GM12878 (cell line): ENCODE measurements around the gene NOP53. TPM values are rescaled to one million over a fixed set of nuclear protein-coding genes. Genes with fewer than 3 reads are reported as not detected.

Experiments
- ATAC-seq: fragments of 200-7000 bp; cut with Tn5 transposase; 3 replicates; pipeline ENCODE4 v1.9.1; 2020; ENCODE audit warnings: mild to moderate bottlenecking, moderate library complexity
- BruUV-seq: library from RNA; stranded (reverse); fragments of 400-500 nt; replicated peaks from 2 replicates; lab custom pipeline; 2021; lab: Mats Ljungman, UMichigan
- CTCF ChIA-PET: fragments of 300-600 bp; sonication (Branson Sonifier 250); formaldehyde crosslinking; extraction: SDS; loops from one replicate; lab custom pipeline; 2021; ENCODE audit warnings: inconsistent platforms; lab: Yijun Ruan, JAX
- POLR2A ChIA-PET: fragments of 350-600 bp; formaldehyde crosslinking; extraction: SDS; loops from one replicate; lab custom pipeline; 2021; ENCODE audit warnings: inconsistent platforms; lab: Charles Lee
- RAD21 ChIA-PET: fragments of 300-600 bp; sonication (Branson Sonifier 250); formaldehyde crosslinking; loops from one replicate; lab custom pipeline; 2023; ENCODE audit warnings: antibody characterized with exemption; ENCODE audit not compliant: unreplicated experiment; lab: Charles Lee
- SMC1A ChIA-PET: fragments of 300-600 bp; sonication (Branson Sonifier 250); formaldehyde crosslinking; loops from one replicate; lab custom pipeline; 2023; ENCODE audit not compliant: unreplicated experiment, uncharacterized antibody; lab: Charles Lee
- DNase-seq: peaks from one replicate; pipeline ENCODE4 v3.0.0-alpha.2; 2011; ENCODE audit warnings: low read depth, low spot score
- FAIRE-seq: peaks from 3 replicates; lab custom pipeline; 2011; peaks lifted over from hg19 to GRCh38; lab: Jason Lieb, UNC
- H2AFZ ChIP-seq: 2 replicates; pipeline ENCODE4 v1.6.0; 2011; ENCODE audit warnings: low read depth, low read length, control low read depth; ENCODE audit not compliant: control insufficient read depth
- H3K27ac ChIP-seq: 2 replicates; pipeline ENCODE4 v1.5.1; 2011; ENCODE audit warnings: control low read depth; ENCODE audit not compliant: control insufficient read depth, insufficient read depth
- H3K27me3 ChIP-seq, 2 experiments: replicated peaks in 1 of 2; 2 replicates each; pipeline versions ENCODE4 v1.6.0 to v1.6.1; 2011; ENCODE audit warnings: low read length in 1 of 2; ENCODE audit not compliant: control insufficient read depth in 2 of 2, insufficient read depth in 2 of 2
- H3K36me3 ChIP-seq, 2 experiments: 2 replicates each; pipeline ENCODE4 v1.5.1; 2011; ENCODE audit warnings: low read length in 1 of 2; ENCODE audit not compliant: control insufficient read depth in 2 of 2, insufficient read depth in 2 of 2
- H3K4me1 ChIP-seq: 2 replicates; pipeline ENCODE4 v1.6.1; 2011; ENCODE audit warnings: mild to moderate bottlenecking, low read length, moderate library complexity, mixed read lengths; ENCODE audit not compliant: control insufficient read depth, insufficient read depth
- H3K4me2 ChIP-seq: 2 replicates; pipeline ENCODE4 v1.6.0; 2011; ENCODE audit warnings: control low read depth; ENCODE audit not compliant: control insufficient read depth, insufficient read depth
- H3K4me3 ChIP-seq: fragments of 200-600 bp; sonication (generic); 2 replicates; pipeline ENCODE4 v1.5.1; 2016
- H3K79me2 ChIP-seq: 2 replicates; pipeline ENCODE4 v1.6.0; 2011; ENCODE audit warnings: low read length; ENCODE audit not compliant: control insufficient read depth, insufficient read depth
- H3K9ac ChIP-seq: 2 replicates; pipeline ENCODE4 v1.8.0; 2011; ENCODE audit warnings: low read length, control low read depth, mixed read lengths; ENCODE audit not compliant: control insufficient read depth, insufficient read depth
- H3K9me3 ChIP-seq: replicated peaks from 3 replicates; pipeline ENCODE4 v1.5.1; 2011; ENCODE audit warnings: mild to moderate bottlenecking, low read length; ENCODE audit not compliant: control insufficient read depth, insufficient read depth
- H4K20me1 ChIP-seq: 2 replicates; pipeline ENCODE4 v1.6.0; 2011; ENCODE audit not compliant: control insufficient read depth, insufficient read depth
- ASH2L ChIP-seq: fragments of 300-600, 200-600 bp; sonication (generic); IDR thresholded peaks from 2 replicates; pipeline ENCODE4 v1.6.1; 2017; ENCODE audit warnings: low read depth, mild to moderate bottlenecking, borderline replicate concordance
- GABPA ChIP-seq: IDR thresholded peaks from 2 replicates; pipeline ENCODE4 v1.6.1; 2014; ENCODE audit warnings: antibody characterized with exemption, low read depth, mild to moderate bottlenecking, inconsistent platforms
- HCFC1 ChIP-seq: fragments of 150-350 bp; IDR thresholded peaks from 2 replicates; pipeline ENCODE4 v1.6.1; 2014; ENCODE audit warnings: low read length
- IKZF1 ChIP-seq: fragments of 450-650 bp; conservative IDR thresholded peaks from 2 replicates; pipeline ENCODE4 v1.6.1; 2017; ENCODE audit warnings: antibody characterized with exemption, mild to moderate bottlenecking
- JUND ChIP-seq: IDR thresholded peaks from 2 replicates; pipeline ENCODE4 v1.6.1; 2012; ENCODE audit warnings: low read depth, mild to moderate bottlenecking, low read length, improper control_type of control experiment, moderate library complexity
- KAT2A ChIP-seq: conservative IDR thresholded peaks from 2 replicates; pipeline ENCODE4 v1.6.1; 2011; ENCODE audit warnings: low read depth, low read length; ENCODE audit not compliant: control insufficient read depth
- NFYA ChIP-seq: IDR thresholded peaks from 2 replicates; pipeline ENCODE4 v1.6.1; 2011; ENCODE audit warnings: low read depth, mild to moderate bottlenecking, low read length, improper control_type of control experiment, borderline replicate concordance
- POLR2AphosphoS5 ChIP-seq: IDR thresholded peaks from 2 replicates; pipeline ENCODE4 v1.6.1; 2011; ENCODE audit warnings: mild to moderate bottlenecking, low read length, inconsistent platforms
- RBBP5 ChIP-seq: fragments of 200-600 bp; sonication (generic); conservative IDR thresholded peaks from 2 replicates; pipeline ENCODE4 v1.6.1; 2016
- RFX5 ChIP-seq: IDR thresholded peaks from 2 replicates; pipeline ENCODE4 v1.6.1; 2011; ENCODE audit warnings: low read depth, low read length, improper control_type of control experiment
- SUPT20H ChIP-seq: IDR thresholded peaks from 2 replicates; pipeline ENCODE4 v1.6.1; 2011; ENCODE audit warnings: low read depth, mild to moderate bottlenecking, low read length, moderate library complexity, borderline replicate concordance; ENCODE audit not compliant: control insufficient read depth
- SUZ12 ChIP-seq: fragments of 200-600 bp; sonication (generic); IDR thresholded peaks from one replicate; pipeline ENCODE4 v1.6.1; 2018; ENCODE audit warnings: antibody characterized with exemption, mild to moderate bottlenecking; ENCODE audit not compliant: unreplicated experiment
- TAF1 ChIP-seq: IDR thresholded peaks from 2 replicates; pipeline ENCODE4 v1.6.1; 2011; ENCODE audit warnings: mild to moderate bottlenecking, low read depth, low read length, borderline replicate concordance
- TCF3 ChIP-seq: IDR thresholded peaks from 2 replicates; pipeline ENCODE4 v1.6.1; 2012; ENCODE audit warnings: low read depth, mild to moderate bottlenecking, low read length, borderline replicate concordance; ENCODE audit not compliant: insufficient read depth
- TCF7 ChIP-seq: IDR thresholded peaks from 2 replicates; pipeline ENCODE4 v1.6.1; 2014; ENCODE audit warnings: antibody characterized with exemption, borderline replicate concordance
- ZBED1 ChIP-seq: IDR thresholded peaks from 2 replicates; pipeline ENCODE4 v1.6.1; 2016; ENCODE audit warnings: borderline replicate concordance
- ZNF217 ChIP-seq: fragments of 450-650 bp; IDR thresholded peaks from 2 replicates; pipeline ENCODE4 v1.6.1; 2017; ENCODE audit warnings: antibody characterized with exemption, mild to moderate bottlenecking
- WGBS: methylation state at CpG from one replicate; pipeline ENCODE4 v1.1.6; 2016; ENCODE audit warnings: low lambda C conversion rate; ENCODE audit not compliant: insufficient replicate concordance, insufficient coverage; ENCODE audit errors: missing lambda C conversion rate; 5-methylcytosine and 5-hydroxymethylcytosine counted together
- in situ Hi-C: fragments of 300-500 bp; cut with MboI; formaldehyde crosslinking; loops from 9 replicates; pipeline ENCODE4 v1.14.3; 2018; ENCODE audit warnings: mixed read lengths
- intact Hi-C: fragments of 100-400 bp; cut with micrococcal nuclease; formaldehyde crosslinking; loops from one replicate; pipeline ENCODE4 v1.14.2; 2022; ENCODE audit not compliant: unreplicated experiment
- polyA plus RNA-seq, 11 experiments: library from polyadenylated mRNA; depleted of rRNA in 4 of 11; unstranded in 6 of 11; stranded (reverse) in 5 of 11; fragments of >200 nt; fragmentation: Nextera tagmentation in 4 of 11; fragmentation: Illumina TruSeq in 1 of 11; extraction: Ambion mirVana in 4 of 11; extraction: Trizol in 1 of 11; gene quantifications; 1 replicate in 1 of 11; 2 replicates in 10 of 11; pipeline versions ENCODE4 v1.2.1 to v1.2.3, GENCODE V29; 2011 to 2016; ENCODE audit warnings: inconsistent platforms in 2 of 11, missing spikeins in 2 of 11, low read depth in 1 of 11
- total RNA-seq, 4 experiments: library from RNA; depleted of rRNA in 3 of 4; stranded (reverse); fragments of >200 nt in 3 of 4; fragmentation: Illumina TruSeq in 1 of 4; extraction: Trizol in 1 of 4; gene quantifications; 2 replicates each; pipeline versions ENCODE4 v1.2.1 to v1.2.3, GENCODE V29; 2013 to 2021
- TF ChIP-seq, protein P1 (sequence below): fragments of 450-650 bp; IDR thresholded peaks from 2 replicates; pipeline ENCODE4 v1.6.1; 2018; ENCODE audit warnings: mild to moderate bottlenecking, low read depth, moderate library complexity; ENCODE audit not compliant: partially characterized antibody
- TF ChIP-seq, protein P2 (sequence below): IDR thresholded peaks from 2 replicates; pipeline ENCODE4 v1.6.1; 2012; ENCODE audit warnings: mild to moderate bottlenecking, low read depth, low read length

Gene NOP53
- total and polyA plus RNA-seq, 10 of the 15 experiments (the other 5 are each of a cell fraction or from before 2014, with no cell fraction given), result 6.0 to 386 (median 167) TPM

- in situ Hi-C loops, result no loop called here
- no peak for DNase-seq
Measured at GRCh38 chr19:47797996-47798903, 52.9 kb downstream of the NOP53 start.

More at GRCh38 chr19:47797996-47798903, 52.9 kb downstream of the NOP53 start:
- H3K4me3 ChIP-seq, result no peak overlapping the region
- H2AFZ ChIP-seq, result no peak overlapping the region
- H3K27ac ChIP-seq, result no peak overlapping the region
- no peak for ATAC-seq
- intact Hi-C loops, result no loop called here
- H3K4me1 ChIP-seq, result no peaks in the 10 kb centered on the region
- no peak overlapping the region for H3K4me2 ChIP-seq
- no peaks in the 10 kb centered on the region for H3K9me3 ChIP-seq
- no peaks in the 10 kb centered on the region for H3K36me3 ChIP-seq
- no TSS peak for BruUV-seq
- CTCF ChIA-PET, result interaction anchor here (0.8 kb wide), 1 partner anchor 8 kb away, joined by 3 read pairs; no protein-coding TSS in a partner anchor
- SMC1A ChIA-PET, result no interaction called here
- H3K27me3 ChIP-seq, result no peaks in the 10 kb centered on the region; a peak in 1 of 4 replicates
- no peak overlapping the region for H3K9ac ChIP-seq
- POLR2A ChIA-PET, result no interaction called here
- H3K79me2 ChIP-seq, result no peaks in the 10 kb centered on the region
- no peak for FAIRE-seq
- H4K20me1 ChIP-seq, result no peaks in the 10 kb centered on the region
- WGBS, result 34% methylated on average over 12 of the region's 14 CpGs
- RAD21 ChIA-PET, result no interaction called here
- TF ChIP-seq TCF7 (no peak), IKZF1 (no peak), TAF1 (no peak), ASH2L (no peak), NFYA (no peak), POLR2AphosphoS5 (no peak), JUND (no peak), ZBED1 (no peak), KAT2A (no peak), RBBP5 (no peak), SUPT20H (no peak), SUZ12 (no peak), ZNF217 (no peak), GABPA (no peak), RFX5 (no peak), HCFC1 (no peak), TCF3 (no peak)
- TF ChIP-seq, protein P1, sequence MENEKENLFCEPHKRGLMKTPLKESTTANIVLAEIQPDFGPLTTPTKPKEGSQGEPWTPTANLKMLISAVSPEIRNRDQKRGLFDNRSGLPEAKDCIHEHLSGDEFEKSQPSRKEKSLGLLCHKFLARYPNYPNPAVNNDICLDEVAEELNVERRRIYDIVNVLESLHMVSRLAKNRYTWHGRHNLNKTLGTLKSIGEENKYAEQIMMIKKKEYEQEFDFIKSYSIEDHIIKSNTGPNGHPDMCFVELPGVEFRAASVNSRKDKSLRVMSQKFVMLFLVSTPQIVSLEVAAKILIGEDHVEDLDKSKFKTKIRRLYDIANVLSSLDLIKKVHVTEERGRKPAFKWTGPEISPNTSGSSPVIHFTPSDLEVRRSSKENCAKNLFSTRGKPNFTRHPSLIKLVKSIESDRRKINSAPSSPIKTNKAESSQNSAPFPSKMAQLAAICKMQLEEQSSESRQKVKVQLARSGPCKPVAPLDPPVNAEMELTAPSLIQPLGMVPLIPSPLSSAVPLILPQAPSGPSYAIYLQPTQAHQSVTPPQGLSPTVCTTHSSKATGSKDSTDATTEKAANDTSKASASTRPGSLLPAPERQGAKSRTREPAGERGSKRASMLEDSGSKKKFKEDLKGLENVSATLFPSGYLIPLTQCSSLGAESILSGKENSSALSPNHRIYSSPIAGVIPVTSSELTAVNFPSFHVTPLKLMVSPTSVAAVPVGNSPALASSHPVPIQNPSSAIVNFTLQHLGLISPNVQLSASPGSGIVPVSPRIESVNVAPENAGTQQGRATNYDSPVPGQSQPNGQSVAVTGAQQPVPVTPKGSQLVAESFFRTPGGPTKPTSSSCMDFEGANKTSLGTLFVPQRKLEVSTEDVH, result no peak
- TF ChIP-seq, protein P2, sequence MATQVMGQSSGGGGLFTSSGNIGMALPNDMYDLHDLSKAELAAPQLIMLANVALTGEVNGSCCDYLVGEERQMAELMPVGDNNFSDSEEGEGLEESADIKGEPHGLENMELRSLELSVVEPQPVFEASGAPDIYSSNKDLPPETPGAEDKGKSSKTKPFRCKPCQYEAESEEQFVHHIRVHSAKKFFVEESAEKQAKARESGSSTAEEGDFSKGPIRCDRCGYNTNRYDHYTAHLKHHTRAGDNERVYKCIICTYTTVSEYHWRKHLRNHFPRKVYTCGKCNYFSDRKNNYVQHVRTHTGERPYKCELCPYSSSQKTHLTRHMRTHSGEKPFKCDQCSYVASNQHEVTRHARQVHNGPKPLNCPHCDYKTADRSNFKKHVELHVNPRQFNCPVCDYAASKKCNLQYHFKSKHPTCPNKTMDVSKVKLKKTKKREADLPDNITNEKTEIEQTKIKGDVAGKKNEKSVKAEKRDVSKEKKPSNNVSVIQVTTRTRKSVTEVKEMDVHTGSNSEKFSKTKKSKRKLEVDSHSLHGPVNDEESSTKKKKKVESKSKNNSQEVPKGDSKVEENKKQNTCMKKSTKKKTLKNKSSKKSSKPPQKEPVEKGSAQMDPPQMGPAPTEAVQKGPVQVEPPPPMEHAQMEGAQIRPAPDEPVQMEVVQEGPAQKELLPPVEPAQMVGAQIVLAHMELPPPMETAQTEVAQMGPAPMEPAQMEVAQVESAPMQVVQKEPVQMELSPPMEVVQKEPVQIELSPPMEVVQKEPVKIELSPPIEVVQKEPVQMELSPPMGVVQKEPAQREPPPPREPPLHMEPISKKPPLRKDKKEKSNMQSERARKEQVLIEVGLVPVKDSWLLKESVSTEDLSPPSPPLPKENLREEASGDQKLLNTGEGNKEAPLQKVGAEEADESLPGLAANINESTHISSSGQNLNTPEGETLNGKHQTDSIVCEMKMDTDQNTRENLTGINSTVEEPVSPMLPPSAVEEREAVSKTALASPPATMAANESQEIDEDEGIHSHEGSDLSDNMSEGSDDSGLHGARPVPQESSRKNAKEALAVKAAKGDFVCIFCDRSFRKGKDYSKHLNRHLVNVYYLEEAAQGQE, result no peak
